Astrocyte of the spinal cord (primary cell): ENCODE data around the gene CACNB4.

Experiments
- DNase-seq: peaks from one replicate; pipeline ENCODE4 v3.0.0; 2011; ENCODE audit warnings: low read depth, low spot score
- H3K4me3 ChIP-seq: 2 replicates; pipeline ENCODE4 v1.5.1; 2011; ENCODE audit warnings: low read depth, mild to moderate bottlenecking, low read length, moderate library complexity
- CTCF ChIP-seq: IDR thresholded peaks from 2 replicates; pipeline ENCODE4 v1.5.1; 2012; ENCODE audit warnings: low read depth, mild to moderate bottlenecking, low read length, inconsistent platforms
- in situ Hi-C: cut with HindIII; loops from 2 replicates; pipeline ENCODE4 v1.10.0; 2017; ENCODE audit warnings: low sequenced_read_pairs

Gene CACNB4

GRCh38 chr2:151843691-151844061 is 255.2 kb downstream of the CACNB4 start:
- DNase-seq: no peak
- TF ChIP-seq CTCF: no peak
- in situ Hi-C loops: no loop called here
- no peak overlapping the region for H3K4me3 ChIP-seq

DNA sequence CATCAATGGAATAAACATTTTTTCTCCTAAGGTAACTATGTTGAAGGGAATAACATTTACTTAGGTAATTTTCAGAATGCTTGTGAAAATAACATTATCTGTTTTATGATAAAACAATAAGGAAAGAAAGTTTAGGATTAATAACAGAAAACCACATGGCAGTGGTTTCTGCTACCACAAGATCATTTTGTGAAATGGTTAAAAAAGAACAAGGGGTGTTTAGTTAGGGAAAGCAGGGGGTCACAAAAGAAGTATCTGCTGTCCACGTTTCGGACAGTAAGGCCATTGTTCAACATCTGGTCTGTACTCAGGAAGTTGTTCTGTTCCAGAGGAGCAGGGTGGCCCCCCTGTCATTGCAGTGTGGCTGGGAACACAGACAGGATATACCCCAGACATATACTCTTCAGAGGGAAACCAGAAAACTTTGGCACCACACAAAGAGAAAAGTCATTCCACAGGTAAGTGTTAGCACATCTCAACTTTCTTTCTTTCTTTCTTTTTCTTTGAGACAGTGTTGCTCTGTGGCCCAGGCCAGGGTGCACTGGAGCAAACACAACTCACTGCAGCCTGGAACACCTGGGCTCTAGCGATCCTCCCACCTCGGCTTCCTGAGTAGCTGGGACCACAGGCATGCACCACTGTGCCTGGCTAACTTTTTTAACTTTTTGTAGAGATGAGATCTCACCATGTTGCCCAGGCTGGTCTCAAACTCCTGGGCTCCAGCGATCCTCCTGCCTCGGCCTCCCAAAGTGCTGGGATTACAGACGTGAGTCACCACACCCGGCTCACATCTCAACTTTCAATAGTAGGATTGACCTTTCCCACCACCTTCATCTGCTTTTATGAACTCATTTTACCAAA is 255.8 kb downstream of the CACNB4 start:
- in situ Hi-C loops: no loop called here
- no peak overlapping the region for H3K4me3 ChIP-seq
- DNase-seq: no peak
- TF ChIP-seq CTCF: no peak

DNA sequence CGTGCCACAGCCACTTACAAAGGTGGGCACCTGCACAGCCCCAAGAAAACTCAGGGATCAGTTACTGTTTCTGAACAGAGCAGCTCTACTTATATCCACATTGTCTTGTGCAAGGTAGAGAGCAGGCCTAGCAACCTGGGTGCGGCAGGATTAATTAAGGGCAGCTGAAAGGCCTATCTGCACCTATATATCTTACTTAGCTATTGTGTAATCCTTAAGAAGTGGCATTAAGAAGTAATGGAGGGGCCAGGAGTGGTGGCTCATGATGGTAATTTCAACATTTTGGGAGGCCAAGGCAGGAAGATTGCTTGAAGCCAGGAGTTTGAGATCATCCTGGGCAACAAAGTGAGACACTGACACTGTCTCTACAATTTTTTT is 257.8 kb downstream of the CACNB4 start:
- in situ Hi-C loops: no loop called here
- no peak overlapping the region for H3K4me3 ChIP-seq
- no peak for TF ChIP-seq CTCF
- DNase-seq: no peak

- TF ChIP-seq CTCF: no peak
- DNase-seq: no peak
- in situ Hi-C loops: no loop called here
- H3K4me3 ChIP-seq: no peak overlapping the region
Observed at GRCh38 chr2:151840216-151841046, 258.4 kb downstream of the CACNB4 start.

DNA sequence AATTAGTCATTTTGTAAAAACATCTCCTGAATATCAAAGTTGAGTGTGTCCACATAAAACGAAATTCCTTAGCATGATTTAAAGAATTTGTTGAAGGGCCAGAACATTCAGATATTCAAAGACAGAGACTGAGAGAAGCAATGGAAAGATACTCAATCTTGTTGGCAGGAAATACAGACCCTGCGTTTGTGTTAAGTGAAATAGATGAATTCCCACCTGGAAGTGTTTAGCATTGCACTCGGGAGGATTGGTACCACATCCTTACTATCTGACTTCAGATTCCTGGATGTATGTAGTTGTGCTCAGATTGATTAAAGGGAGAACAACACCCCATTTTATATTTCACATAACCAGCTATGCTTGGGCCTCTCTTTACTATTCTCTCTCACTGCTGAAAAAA is 260.9 kb downstream of the CACNB4 start:
- no peak overlapping the region for H3K4me3 ChIP-seq
- in situ Hi-C loops: no loop called here
- no peak for DNase-seq
- no peak for TF ChIP-seq CTCF

GRCh38 chr2:151833984-151834383 is 264.9 kb downstream of the CACNB4 start:
- no peak overlapping the region for H3K4me3 ChIP-seq
- no peak for DNase-seq
- in situ Hi-C loops: no loop called here
- no peak for TF ChIP-seq CTCF
